ENCODE results near the gene CHM. TPM values are rescaled to one million over a fixed set of nuclear protein-coding genes. Genes with fewer than 3 reads are reported as not detected.

CHM gene
- total and polyA plus RNA-seq, 10 of the 15 experiments (the other 5 are each of a cell fraction or from before 2014, with no cell fraction given) = 4.8 to 19.0 (median 8.0) TPM

GRCh38 chrX:85930099-85930498 lies 117.3 kb downstream of the CHM start (continued):
- TF ChIP-seq KAT2A (conservative IDR thresholded peaks at IDR 0.05; ENCODE audit: control insufficient read depth, low read depth, low read length) (no peak), ASH2L (IDR thresholded peaks at IDR 0.05; ENCODE audit: borderline replicate concordance, low read depth) (no peak), ETV6 (conservative IDR thresholded peaks at IDR 0.05 in 1 of 2, IDR thresholded peaks at IDR 0.05 in 1 of 2; ENCODE audit: borderline replicate concordance in 1 of 2, low read depth in 1 of 2) (no peak), MLLT1 (IDR thresholded peaks at IDR 0.05) (no peak), BCLAF1 (IDR thresholded peaks at IDR 0.05) (no peak)

- no peak for ATAC-seq
- CTCF ChIA-PET = no interaction called here
- Histone ChIP-seq H3K9me3 (replicated peaks; ENCODE audit: control insufficient read depth, insufficient read depth, low read length) (no peaks in the 10 kb centered on the region), H3K27me3 (replicated peaks in 1 of 2; ENCODE audit: control insufficient read depth in 2 of 2, insufficient read depth in 2 of 2, low read length in 1 of 2) (no peaks in the 10 kb centered on the region), H3K36me3 (ENCODE audit: control insufficient read depth in 2 of 2, insufficient read depth in 2 of 2, low read length in 1 of 2) (no peaks in the 10 kb centered on the region), H4K20me1 (ENCODE audit: control insufficient read depth, insufficient read depth) (no peaks in the 10 kb centered on the region), H2AFZ (ENCODE audit: control insufficient read depth, low read depth, low read length) (no peak overlapping the region), H3K4me3 (no peak overlapping the region), H3K27ac (ENCODE audit: control insufficient read depth, insufficient read depth) (no peak overlapping the region), H3K9ac (ENCODE audit: control insufficient read depth, insufficient read depth, low read length) (no peak overlapping the region), H3K79me2 (ENCODE audit: control insufficient read depth, insufficient read depth, low read length) (no peaks in the 10 kb centered on the region), H3K4me2 (ENCODE audit: control insufficient read depth, insufficient read depth) (no peak overlapping the region), H3K4me1 (ENCODE audit: control insufficient read depth, insufficient read depth, low read length) (no peaks in the 10 kb centered on the region)
- POLR2A ChIA-PET = no interaction called here
- intact Hi-C loops (cut with micrococcal nuclease; ENCODE audit: unreplicated experiment) (no loop called here), in situ Hi-C loops (cut with MboI) (loop anchor here (10.0 kb wide), 1 partner anchor 56 kb away; no protein-coding TSS in a partner anchor)
- no peak for FAIRE-seq
- 72% methylated on average over 1 of the region's 1 CpG for WGBS (ENCODE audit: insufficient coverage, insufficient replicate concordance, low lambda C conversion rate, missing lambda C conversion rate)
- no peak for DNase-seq (ENCODE audit: low read depth, low spot score)
- no TSS peak for BruUV-seq (replicated peaks)
- SMC1A ChIA-PET (ENCODE audit: uncharacterized antibody, unreplicated experiment) = no interaction called here
- RAD21 ChIA-PET (ENCODE audit: unreplicated experiment) = no interaction called here
- no peak for TF ChIP-seq ZNF687 (IDR thresholded peaks at IDR 0.05)
Observed at GRCh38 chrX:85928606-85929005, 118.8 kb downstream of the CHM start.
